HepG2 (cell line): Measurements from ENCODE around the gene PRM2. TPM values are rescaled to one million over a fixed set of nuclear protein-coding genes. Genes with fewer than 3 reads are reported as not detected.
A peak's percentile ranks its signal among the peaks of the same experiment; 100 is the strongest.

Experiments used
- ATAC-seq: fragments of 200-7000 bp; cut with Tn5 transposase; 3 replicates; pipeline ENCODE4 v1.9.1; 2020; ENCODE audit warnings: mild to moderate bottlenecking, moderate library complexity
- BruUV-seq: library from RNA; stranded (reverse); fragments of 400-500 nt; replicated peaks from 2 replicates; lab custom pipeline; 2021; lab: Mats Ljungman, UMichigan
- CTCF ChIA-PET: fragments of 300-600 bp; formaldehyde crosslinking; extraction: SDS; loops from one replicate; lab custom pipeline; 2021; ENCODE audit warnings: low total read pairs, inconsistent platforms, low intra/inter-chr PET ratio; lab: Yijun Ruan, JAX
- POLR2A ChIA-PET: fragments of 350-600 bp; sonication (Branson Sonifier 250); formaldehyde crosslinking; loops from one replicate; lab custom pipeline; 2020; ENCODE audit warnings: antibody characterized with exemption, inconsistent platforms; lab: Yijun Ruan, JAX
- DNase-seq: peaks from one replicate; pipeline ENCODE4 v3.0.0-alpha.2; 2015; ENCODE audit warnings: low spot score
- FAIRE-seq: peaks from 3 replicates; lab custom pipeline; 2011; peaks lifted over from hg19 to GRCh38; lab: Jason Lieb, UNC
- H2AFZ ChIP-seq: one replicate; pipeline ENCODE4 v1.6.1; 2011; ENCODE audit warnings: low read length, inconsistent platforms
- H3K27ac ChIP-seq: fragments of 300-600 bp; 3 replicates; pipeline ENCODE4 v1.8.0; 2011; ENCODE audit warnings: mixed run types, mild to moderate bottlenecking, mixed read lengths, low read length, inconsistent platforms; ENCODE audit not compliant: insufficient read depth; ENCODE audit errors: extremely low read length
- H3K27me3 ChIP-seq, 2 experiments: fragments of 200-600 bp in 1 of 2; 2 replicates in 1 of 2; 3 replicates in 1 of 2; pipeline versions ENCODE4 v1.6.0 to v1.8.0; 2011; ENCODE audit warnings: low read length in 2 of 2, mild to moderate bottlenecking in 2 of 2, moderate library complexity in 2 of 2, inconsistent platforms in 1 of 2; ENCODE audit not compliant: insufficient read depth in 2 of 2, control insufficient read depth in 1 of 2
- H3K36me3 ChIP-seq, 2 experiments: fragments of 200-600 bp in 1 of 2; replicated peaks in 1 of 2; 2 replicates in 1 of 2; 3 replicates in 1 of 2; pipeline versions ENCODE4 v1.5.1 to v1.8.0; 2011; ENCODE audit warnings: low read length in 2 of 2, inconsistent platforms in 1 of 2; ENCODE audit not compliant: insufficient read depth in 2 of 2, control insufficient read depth in 1 of 2
- H3K4me1 ChIP-seq: 2 replicates; pipeline ENCODE4 v1.5.1; 2012; ENCODE audit warnings: low read length, inconsistent platforms; ENCODE audit not compliant: insufficient read depth
- H3K4me2 ChIP-seq: 2 replicates; pipeline ENCODE4 v1.6.0; 2011; ENCODE audit warnings: low read depth, low read length, inconsistent platforms
- H3K4me3 ChIP-seq, 3 experiments: fragments of 200-600 bp in 1 of 3; sonication (generic), shearing (Covaris generic) in 1 of 3; replicated peaks in 1 of 3; 2 replicates each; pipeline ENCODE4 v1.5.1; 2011 to 2016; ENCODE audit warnings: low read length in 3 of 3, inconsistent platforms in 2 of 3, low read depth in 2 of 3, mild to moderate bottlenecking in 2 of 3, control low read depth in 1 of 3, mixed read lengths in 1 of 3; ENCODE audit not compliant: insufficient read depth in 1 of 3
- H3K79me2 ChIP-seq: one replicate; pipeline ENCODE4 v1.6.1; 2011; ENCODE audit warnings: low read length, inconsistent platforms; ENCODE audit not compliant: insufficient read depth
- H3K9ac ChIP-seq: 2 replicates; pipeline ENCODE4 v1.6.0; 2011; ENCODE audit warnings: mild to moderate bottlenecking, low read depth, low read length, inconsistent platforms; ENCODE audit not compliant: insufficient read depth
- H3K9me3 ChIP-seq: 2 replicates; pipeline ENCODE4 v1.5.1; 2012; ENCODE audit warnings: mild to moderate bottlenecking, low read length
- H4K20me1 ChIP-seq: 2 replicates; pipeline ENCODE4 v1.6.0; 2011; ENCODE audit warnings: inconsistent platforms, mild to moderate bottlenecking, low read length, moderate library complexity; ENCODE audit not compliant: insufficient read depth
- RARG ChIP-seq: sonication (generic); formaldehyde crosslinking; IDR thresholded peaks from 2 replicates; pipeline ENCODE4 v1.4.0; 2020; ENCODE audit warnings: low read depth, mild to moderate bottlenecking, missing genetic modification reagents
- RFXAP ChIP-seq: sonication (generic); formaldehyde crosslinking; IDR thresholded peaks from 2 replicates; pipeline ENCODE4 v1.4.0; 2020; ENCODE audit warnings: missing genetic modification reagents, borderline replicate concordance
- SP2 ChIP-seq: sonication (generic); formaldehyde crosslinking; IDR thresholded peaks from 2 replicates; pipeline ENCODE4 v1.5.1; 2020; ENCODE audit warnings: mild to moderate bottlenecking, missing genetic modification reagents
- ZNF256 ChIP-seq: sonication (generic); formaldehyde crosslinking; conservative IDR thresholded peaks from 2 replicates; pipeline ENCODE4 v1.4.0; 2020; ENCODE audit warnings: missing genetic modification reagents
- ZNF605 ChIP-seq: sonication (generic); formaldehyde crosslinking; IDR thresholded peaks from 2 replicates; pipeline ENCODE4 v1.8.0; 2022; ENCODE audit warnings: mild to moderate bottlenecking, missing genetic modification reagents
- ZNF878 ChIP-seq: sonication (generic); formaldehyde crosslinking; IDR thresholded peaks from 2 replicates; pipeline ENCODE4 v1.8.1; 2023; ENCODE audit warnings: mild to moderate bottlenecking, missing genetic modification reagents, moderate library complexity
- WGBS: methylation state at CpG from one replicate; pipeline ENCODE4 v1.1.6; 2017; ENCODE audit warnings: low lambda C conversion rate; 5-methylcytosine and 5-hydroxymethylcytosine counted together
- in situ Hi-C: cut with HindIII; loops from 2 replicates; pipeline ENCODE4 v1.10.0; 2017; ENCODE audit warnings: low pct_unique_long_range_greater_than_20kb; ENCODE audit not compliant: extremely low pct_ligation_motif_present
- intact Hi-C: fragments of 100-400 bp; cut with micrococcal nuclease; formaldehyde crosslinking; loops from one replicate; pipeline ENCODE4 v1.10.0; 2022; ENCODE audit not compliant: unreplicated experiment
- polyA plus RNA-seq, 8 experiments: library from polyadenylated mRNA; depleted of rRNA in 3 of 8; stranded (reverse) in 7 of 8; unstranded in 1 of 8; fragments of >200 nt; fragmentation: Illumina TruSeq in 4 of 8; extraction: Trizol in 4 of 8; gene quantifications; 2 replicates each; pipeline versions ENCODE4 v1.2.1 to v1.2.3, GENCODE V29; 2011 to 2016; ENCODE audit warnings: low read depth in 4 of 8, missing spikeins in 1 of 8, mixed read lengths in 1 of 8; ENCODE audit not compliant: insufficient read depth in 1 of 8
- total RNA-seq, 5 experiments: library from RNA; depleted of rRNA; stranded (reverse); fragments of >200 nt; fragmentation: Illumina TruSeq; extraction: Trizol; gene quantifications; 2 replicates each; pipeline ENCODE4 v1.2.3, GENCODE V29; 2016; ENCODE audit warnings: low read depth in 1 of 5
- TF ChIP-seq, protein P1 (sequence below): sonication (generic); formaldehyde crosslinking; IDR thresholded peaks from 2 replicates; pipeline ENCODE4 v1.9.0; 2022; ENCODE audit warnings: missing genetic modification reagents, mild to moderate bottlenecking, borderline replicate concordance

Gene PRM2
- total and polyA plus RNA-seq, 2 of the 13 experiments (the other 11 are each of a cell fraction or from before 2014, with no cell fraction given), result 0.54 TPM; not detected in 1

DNA sequence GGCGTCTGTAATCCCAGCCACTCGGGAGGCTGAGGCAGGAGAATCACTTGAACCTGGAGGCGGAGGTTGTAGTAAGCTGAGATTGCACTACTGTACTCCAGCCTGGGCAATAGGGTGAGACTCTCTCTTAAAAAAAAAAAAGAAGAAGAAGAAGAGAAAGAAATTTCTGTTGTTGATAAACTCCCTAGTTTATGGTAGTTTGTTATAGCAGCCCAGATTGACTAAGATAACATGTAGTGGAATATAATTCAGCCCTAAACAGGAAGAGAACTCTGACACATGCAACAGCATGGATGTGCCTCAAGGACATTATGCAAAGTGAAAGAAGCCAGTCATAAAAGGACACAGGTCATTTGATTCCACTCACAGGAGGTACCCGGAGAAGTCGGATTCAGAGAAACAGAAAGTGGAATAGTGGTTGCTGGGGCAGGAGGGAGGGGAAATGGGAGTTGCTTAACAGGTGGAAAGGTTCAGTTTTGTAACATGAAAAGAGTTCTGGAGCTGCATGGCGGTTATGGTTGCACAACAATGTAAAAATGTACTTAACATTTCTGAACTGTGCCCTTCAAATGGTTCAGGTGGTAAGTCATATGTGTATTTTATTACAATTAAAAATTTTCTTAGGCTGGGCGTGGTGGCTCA, 30.8 kb upstream of the PRM2 start (continued):
- no peak; the same call in 1 of the 2 replicates for TF ChIP-seq ZNF878 (CRISPR knock-in tag)

DNA sequence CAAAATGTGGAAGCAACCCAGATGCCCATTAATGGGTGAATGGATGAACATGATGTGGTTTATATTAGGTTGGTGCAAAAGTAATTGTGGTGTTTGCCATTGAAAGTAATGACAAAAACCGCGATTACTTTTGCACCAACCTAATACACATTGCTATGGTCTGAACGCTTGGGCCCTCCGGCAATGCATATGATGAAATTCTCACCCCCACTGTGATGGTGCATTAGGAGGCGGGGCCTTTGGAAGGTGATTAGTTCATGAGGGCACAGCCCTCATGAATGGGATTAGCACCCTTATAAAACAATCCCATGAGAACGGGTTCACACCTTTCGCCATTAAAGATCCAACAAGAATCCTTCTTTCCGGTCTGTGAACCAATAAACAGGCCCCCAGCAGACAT, 30.1 kb upstream of the PRM2 start:
- in situ Hi-C loops, result no loop called here
- Histone ChIP-seq H3K9ac (no peak overlapping the region), H3K27me3 (no peaks in the 10 kb centered on the region), H3K36me3 (no peaks in the 10 kb centered on the region), H3K79me2 (no peaks in the 10 kb centered on the region), H3K27ac (peak overlapping the region; percentile 89), H3K4me3 (no peak overlapping the region), H3K4me1 (peaks cover 84% of the 10 kb centered on the region), H4K20me1 (no peaks in the 10 kb centered on the region), H3K9me3 (no peaks in the 10 kb centered on the region), H2AFZ (no peak overlapping the region), H3K4me2 (no peak overlapping the region)
- FAIRE-seq, result no peak
- DNase-seq, result no peak
- no TSS peak for BruUV-seq
- 0 out of 2 replicates have a peak, but pooled peaks have one; percentile 15 for TF ChIP-seq ZNF256 (CRISPR knock-in tag)
- no peak for TF ChIP-seq SP2
- 0 out of 2 replicates have a peak, but pooled peaks have one; percentile 2 for TF ChIP-seq RFXAP (CRISPR knock-in tag)
- no peak for TF ChIP-seq RARG (CRISPR knock-in tag)
- 0 out of 2 replicates have a peak, but pooled peaks have one; percentile 40 for TF ChIP-seq ZNF605
- TF ChIP-seq, protein P1, sequence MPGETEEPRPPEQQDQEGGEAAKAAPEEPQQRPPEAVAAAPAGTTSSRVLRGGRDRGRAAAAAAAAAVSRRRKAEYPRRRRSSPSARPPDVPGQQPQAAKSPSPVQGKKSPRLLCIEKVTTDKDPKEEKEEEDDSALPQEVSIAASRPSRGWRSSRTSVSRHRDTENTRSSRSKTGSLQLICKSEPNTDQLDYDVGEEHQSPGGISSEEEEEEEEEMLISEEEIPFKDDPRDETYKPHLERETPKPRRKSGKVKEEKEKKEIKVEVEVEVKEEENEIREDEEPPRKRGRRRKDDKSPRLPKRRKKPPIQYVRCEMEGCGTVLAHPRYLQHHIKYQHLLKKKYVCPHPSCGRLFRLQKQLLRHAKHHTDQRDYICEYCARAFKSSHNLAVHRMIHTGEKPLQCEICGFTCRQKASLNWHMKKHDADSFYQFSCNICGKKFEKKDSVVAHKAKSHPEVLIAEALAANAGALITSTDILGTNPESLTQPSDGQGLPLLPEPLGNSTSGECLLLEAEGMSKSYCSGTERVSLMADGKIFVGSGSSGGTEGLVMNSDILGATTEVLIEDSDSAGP, result 0 out of 2 replicates have a peak, but pooled peaks have one; percentile 1
- ChIA-PET POLR2A (interaction anchor here (3.4 to 4.9 kb wide), 3 partner anchors 8 to 65 kb away, joined by 19 to 94 read pairs (median 28); partner anchors contain the start of gene PRM3), CTCF (no interaction called here)
- ATAC-seq, result no peak
- intact Hi-C loops, result loop anchor here (2.0 kb wide), 2 partner anchors 28 to 38 kb away; partner anchors contain the start of gene RMI2
- WGBS, result 95% methylated on average over 8 of the region's 8 CpGs
